HTERT RPE-1 (cell line): Measurements from ENCODE around the gene C1QTNF8.

Source experiments
- in situ Hi-C: fragments of 300-500 bp; cut with MboI; formaldehyde crosslinking; loops from 4 replicates; pipeline ENCODE4 v1.14.3; 2020; ENCODE audit warnings: low sequenced_read_pairs

C1QTNF8 gene

GRCh38 chr16:1047801-1048200 lies 48.2 kb downstream of the C1QTNF8 start:
- in situ Hi-C loops, result no loop called here

GRCh38 chr16:1047123-1047522 lies 48.9 kb downstream of the C1QTNF8 start:
- in situ Hi-C loops, result no loop called here

GRCh38 chr16:1045993-1046911 lies 49.8 kb downstream of the C1QTNF8 start:
- in situ Hi-C loops, result no loop called here

GRCh38 chr16:1045310-1045992 lies 50.6 kb downstream of the C1QTNF8 start:
- in situ Hi-C loops, result no loop called here

- in situ Hi-C loops, result no loop called here
These were observed 51.4 kb downstream of the C1QTNF8 start for GRCh38 chr16:1044460-1045309.

- in situ Hi-C loops, result no loop called here
These were observed 52.1 kb downstream of the C1QTNF8 start for GRCh38 chr16:1043881-1044451.

- in situ Hi-C loops, result no loop called here
These were observed 53.2 kb downstream of the C1QTNF8 start for GRCh38 chr16:1042866-1043265.

GRCh38 chr16:1042049-1042744 lies 53.8 kb downstream of the C1QTNF8 start:
- in situ Hi-C loops, result no loop called here

- in situ Hi-C loops, result no loop called here
These were observed 55.7 kb downstream of the C1QTNF8 start for GRCh38 chr16:1040346-1040745.

GRCh38 chr16:1039762-1040161 lies 56.3 kb downstream of the C1QTNF8 start:
- in situ Hi-C loops, result no loop called here

GRCh38 chr16:1038932-1039331 lies 57.1 kb downstream of the C1QTNF8 start:
- in situ Hi-C loops, result no loop called here
